C1 segment of cervical spinal cord (tissue), 14 donors: ENCODE results near the gene CAMTA1.

Experiments used
- DNase-seq, 14 donors: peaks; one replicate each; lab custom pipeline; 2025; lab: John Stamatoyannopoulos, UW

Gene CAMTA1

DNA sequence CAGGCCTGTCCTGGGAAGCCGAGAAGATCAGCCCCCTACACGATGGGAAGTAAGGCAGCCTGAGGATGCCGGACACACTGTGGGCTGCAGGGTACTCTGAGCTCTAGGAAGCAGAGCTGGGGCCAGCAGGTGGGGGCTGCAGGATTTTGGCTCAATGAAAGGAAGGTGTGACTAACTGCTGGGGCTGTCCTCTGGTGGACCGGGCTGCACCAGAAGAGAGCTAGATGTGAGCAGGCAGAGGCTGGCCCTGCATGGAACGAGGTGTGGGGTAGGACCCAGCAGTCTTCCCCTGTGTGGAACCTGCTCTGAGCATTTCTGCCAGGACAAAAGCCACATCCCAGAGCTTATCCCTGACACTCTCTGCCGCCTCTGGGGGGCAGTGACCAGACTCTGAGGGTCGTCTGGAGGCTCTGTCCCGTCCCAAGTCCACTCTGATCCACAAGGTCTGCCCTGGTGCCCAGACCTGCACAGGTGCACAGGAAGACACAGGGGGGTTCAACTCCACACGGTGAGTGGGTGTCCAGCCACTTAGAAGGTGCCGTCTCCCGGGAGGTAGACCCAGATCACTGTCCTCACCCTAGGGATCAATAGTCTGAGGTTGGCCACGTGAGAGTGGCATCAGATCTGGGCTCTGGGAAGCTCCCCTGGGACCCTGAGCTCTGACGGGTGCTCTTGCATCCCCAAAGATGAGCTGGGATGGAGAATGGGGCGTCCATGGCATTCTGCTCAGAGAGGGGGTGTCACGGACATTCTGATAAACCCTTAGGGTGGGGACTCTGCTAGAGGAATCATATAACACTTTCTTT is 798.2 kb downstream of the CAMTA1 start:
- no peak for DNase-seq

DNA sequence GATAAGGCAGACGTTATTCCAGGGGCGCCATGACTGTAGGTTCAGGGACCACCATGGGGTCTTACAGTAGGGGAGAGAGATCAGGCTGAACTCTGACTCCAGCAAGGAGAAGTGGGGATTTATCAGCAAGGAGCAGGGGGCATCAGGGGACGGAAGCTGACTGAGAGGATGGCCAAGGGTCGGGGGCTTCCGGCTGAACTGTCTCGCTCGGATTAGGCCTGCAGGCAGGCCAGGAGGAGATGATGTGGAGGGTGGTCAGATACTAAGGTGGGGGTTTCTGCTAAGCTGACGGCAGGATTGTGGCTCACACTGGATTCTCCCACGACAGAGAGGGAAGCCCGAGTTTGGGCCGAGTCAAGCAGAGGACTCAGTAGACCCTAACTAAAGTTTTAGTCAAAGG is 798.9 kb downstream of the CAMTA1 start:
- no peak for DNase-seq

- DNase-seq = no peak
Observed at GRCh38 chr1:7584643-7585042, 799.4 kb downstream of the CAMTA1 start.

- DNase-seq = no peak
Observed at GRCh38 chr1:7585216-7585907, 800.1 kb downstream of the CAMTA1 start.

DNA sequence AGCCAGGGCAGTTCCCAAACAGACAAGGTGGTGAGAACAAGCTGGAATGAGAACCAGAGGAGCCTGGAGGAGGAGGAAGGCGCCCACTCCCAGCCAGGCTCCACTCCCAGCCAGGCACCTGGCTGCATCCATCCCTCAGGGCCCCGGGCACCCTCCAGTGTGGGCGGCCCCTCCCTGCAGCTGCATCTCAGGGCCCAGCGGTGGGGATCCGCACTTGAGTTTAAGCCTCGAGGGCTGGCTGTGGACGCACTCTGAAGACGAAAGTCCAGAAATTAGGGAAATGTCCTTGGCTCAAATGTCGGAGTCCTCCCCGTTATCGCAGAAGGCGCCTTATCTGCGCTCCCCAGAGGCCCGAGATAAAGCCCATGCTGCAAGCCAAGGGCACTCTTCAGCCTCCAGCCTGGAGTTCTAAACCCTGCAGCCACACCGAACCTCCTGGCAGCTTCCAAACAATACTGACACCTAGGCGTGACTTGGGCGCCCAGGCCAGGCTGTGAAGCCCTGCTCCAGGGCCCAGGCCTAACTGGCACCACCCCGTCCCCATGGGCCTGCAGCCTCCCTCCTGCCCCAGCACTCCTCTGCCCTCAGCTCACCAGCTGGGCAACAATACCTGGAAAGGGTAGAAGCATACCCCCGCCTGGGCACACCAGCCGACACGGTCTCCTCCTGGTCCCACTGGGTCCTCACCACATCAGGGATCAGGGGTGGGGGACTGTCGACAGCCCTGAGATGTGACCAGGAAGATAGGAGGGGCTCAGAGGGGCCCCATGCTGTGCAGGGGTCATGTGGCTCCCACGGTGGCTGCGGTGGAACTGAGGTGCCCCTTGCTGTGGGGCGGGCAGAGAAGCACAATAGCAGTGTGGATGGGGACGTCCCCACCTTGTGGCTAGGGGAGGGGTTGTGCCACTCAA is 801.0 kb downstream of the CAMTA1 start:
- DNase-seq = no peak

DNA sequence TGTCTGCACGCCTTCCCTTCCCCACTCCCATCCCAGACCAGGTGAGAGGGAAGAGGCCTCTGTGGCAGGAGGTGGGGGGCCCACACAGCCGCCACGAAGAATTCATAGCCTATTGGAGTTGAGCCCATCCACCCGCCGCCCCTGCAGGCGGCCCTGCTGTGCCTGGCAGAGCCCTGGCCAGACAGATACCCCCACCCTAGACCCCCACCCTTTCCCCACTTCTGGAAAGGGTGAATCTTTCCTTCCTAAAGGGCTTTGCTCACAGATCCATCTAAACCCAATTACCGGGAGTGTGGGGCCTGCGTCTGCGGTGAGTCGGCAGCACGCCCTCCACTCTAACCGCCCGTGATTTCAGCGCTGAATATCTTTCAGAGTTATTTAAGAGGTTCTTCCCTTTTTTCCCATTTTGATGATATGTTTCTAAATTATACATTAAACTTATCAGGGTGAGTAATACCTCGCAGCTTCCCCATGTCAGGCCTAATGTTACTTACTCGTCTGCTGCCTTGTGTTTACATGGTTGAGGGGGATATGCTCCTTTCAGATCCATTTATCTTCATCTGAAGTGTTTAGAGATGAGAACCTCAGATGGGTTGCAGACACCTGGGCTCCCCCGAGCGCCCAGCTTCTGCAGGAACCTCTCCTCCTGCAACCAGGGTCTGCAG is 802.0 kb downstream of the CAMTA1 start:
- no peak for DNase-seq

- DNase-seq = no peak
Observed at GRCh38 chr1:7587773-7588456, 802.7 kb downstream of the CAMTA1 start.

GRCh38 chr1:7588457-7588827 is 803.2 kb downstream of the CAMTA1 start:
- no peak for DNase-seq

DNA sequence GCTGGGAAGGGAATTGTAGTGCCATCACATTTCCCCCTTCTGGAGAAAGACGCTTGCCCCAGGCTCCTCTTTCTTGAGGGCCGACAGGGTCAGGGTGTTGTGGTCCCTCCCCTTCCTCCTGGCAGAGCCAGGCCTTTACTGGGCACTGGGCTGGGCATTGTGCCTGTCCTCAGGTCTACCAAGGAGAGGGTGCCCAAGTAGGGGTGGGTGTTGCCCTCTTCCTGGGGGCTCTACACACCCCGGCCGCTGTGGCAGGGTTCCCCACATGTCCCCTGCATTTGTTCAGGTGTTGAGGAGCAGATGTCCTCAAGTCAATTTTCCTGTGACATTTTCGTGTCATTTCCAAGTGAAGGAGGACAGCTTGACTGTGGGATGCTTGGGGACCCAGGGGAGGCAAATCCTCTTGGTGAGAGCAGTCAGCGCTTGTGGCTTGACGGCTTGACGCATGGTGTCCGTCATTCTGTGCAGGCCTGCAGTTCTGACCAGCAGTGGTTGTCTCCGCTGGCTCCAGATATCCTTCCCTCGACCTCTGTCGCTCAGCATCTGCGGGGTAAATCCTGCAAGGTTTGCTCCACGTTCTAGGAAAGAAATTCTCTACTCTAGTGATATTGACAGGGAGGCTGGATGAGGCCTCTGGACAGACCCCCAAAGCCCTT is 804.0 kb downstream of the CAMTA1 start:
- DNase-seq = no peak

GRCh38 chr1:7589774-7590425 is 804.6 kb downstream of the CAMTA1 start:
- no peak for DNase-seq

GRCh38 chr1:7590426-7590790 is 805.2 kb downstream of the CAMTA1 start:
- DNase-seq = no peak

DNA sequence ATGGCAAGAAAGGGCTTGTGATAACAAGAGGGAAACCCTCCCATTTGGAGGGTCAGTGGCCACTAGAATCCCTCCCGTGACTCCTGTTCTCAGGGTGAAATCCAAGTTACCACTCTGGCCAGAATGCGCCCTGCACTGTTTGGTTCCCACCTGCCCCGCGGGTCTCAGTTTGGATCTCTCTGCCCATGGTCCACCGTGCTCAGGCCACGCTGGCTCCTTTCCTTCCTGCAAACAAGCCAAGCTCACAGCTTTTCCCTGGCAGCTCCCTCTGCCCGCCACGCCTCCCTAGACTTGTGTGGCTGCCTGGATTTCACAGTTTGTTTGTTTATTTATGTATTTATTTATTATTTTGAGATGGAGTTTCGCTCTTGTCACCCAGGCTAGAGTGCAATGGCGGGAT is 806.3 kb downstream of the CAMTA1 start:
- DNase-seq = peak in 1 of 14 donors; percentile 8

- no peak for DNase-seq
Observed at GRCh38 chr1:7592120-7592798, 807.0 kb downstream of the CAMTA1 start.

- peak in 1 of 14 donors; percentile 4 for DNase-seq
Observed at GRCh38 chr1:7594002-7594713, 808.9 kb downstream of the CAMTA1 start.

DNA sequence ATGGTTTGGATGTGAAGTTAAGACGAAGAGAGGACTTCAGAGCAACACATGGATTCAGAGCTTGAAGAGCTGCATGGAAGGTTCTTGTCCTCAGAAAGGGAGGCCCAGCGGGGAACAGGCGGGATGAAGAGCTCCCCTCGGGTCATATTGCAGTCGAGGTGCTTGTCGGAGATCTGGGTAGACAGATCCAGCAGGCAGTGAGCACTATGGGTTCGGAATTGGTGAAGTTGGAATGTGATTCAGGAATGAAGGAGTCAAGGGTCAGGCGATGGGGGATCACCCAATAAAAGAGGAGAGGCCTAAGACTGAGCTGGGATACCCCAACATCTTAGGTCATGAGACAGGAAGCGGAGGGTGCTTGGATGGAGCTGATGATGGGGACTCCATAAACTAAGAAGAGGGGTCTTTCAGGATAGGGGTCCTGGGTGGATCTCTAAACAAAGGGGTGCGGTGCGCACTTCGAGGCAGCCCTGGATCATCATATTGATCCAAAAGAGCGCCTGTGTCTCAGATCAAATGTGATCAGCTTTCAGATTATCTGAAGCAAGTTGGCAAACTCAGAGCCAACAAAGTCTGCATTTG is 809.6 kb downstream of the CAMTA1 start:
- no peak for DNase-seq

DNA sequence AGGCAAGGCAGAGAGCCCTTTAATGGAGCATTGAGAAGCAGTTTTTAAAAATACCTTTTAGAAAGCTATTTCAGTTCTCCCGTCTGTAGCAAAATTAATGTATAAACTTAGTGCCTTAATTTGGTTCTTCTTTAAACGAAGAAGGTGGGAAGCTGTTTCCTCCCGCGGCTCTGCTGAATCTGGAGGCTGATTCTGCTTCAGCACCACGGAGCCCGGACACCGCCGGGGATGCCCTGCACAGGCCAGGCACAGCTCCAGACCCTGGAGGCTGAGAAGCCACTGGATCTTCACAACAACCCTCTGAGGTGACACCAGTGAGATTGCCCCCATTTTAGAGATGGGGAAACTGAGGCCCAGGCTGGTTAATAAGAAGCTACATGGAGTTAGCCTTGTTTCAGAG is 810.1 kb downstream of the CAMTA1 start:
- no peak for DNase-seq

DNA sequence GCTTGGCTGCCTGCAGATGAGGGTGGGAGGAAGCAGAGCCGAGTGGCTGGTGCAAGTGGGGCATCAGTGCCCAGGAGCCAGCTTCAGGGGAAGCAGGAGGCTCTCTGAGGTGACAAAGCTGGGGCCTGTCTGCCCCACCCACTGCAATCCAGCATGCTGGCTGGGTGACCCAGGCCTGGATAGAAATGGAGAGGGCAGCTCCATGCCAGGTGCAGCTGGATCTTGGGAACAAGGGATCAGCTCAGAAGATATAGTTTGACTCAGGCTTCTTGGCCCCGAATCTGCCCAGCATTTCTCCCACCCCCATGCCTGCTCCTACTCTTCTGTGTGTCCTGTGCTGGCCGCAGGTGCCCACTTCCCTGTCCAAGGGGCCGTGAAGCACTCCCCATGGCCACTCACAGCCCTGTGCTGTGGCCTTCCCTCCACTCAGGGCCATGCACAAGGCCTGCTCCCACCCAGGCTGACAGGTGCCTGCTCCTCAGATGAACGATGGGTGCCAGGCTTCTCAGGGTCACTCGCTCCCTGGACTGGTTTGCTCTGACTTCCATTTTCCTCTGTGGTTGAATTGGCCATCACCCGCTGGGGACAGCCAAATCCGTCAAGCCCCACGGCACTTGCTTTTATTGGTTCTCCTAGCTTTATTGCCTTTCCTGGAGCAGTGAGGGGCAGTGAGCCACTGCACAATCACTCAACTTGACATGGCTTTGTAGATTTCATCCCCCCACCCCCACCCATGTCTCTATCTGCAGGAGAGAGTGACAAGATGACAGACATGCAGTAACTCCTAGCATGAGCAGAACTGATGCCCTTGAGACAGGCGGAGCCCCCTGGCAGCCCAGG is 811.1 kb downstream of the CAMTA1 start:
- DNase-seq = no peak
